GM18870 (cell line): ENCODE measurements around the gene PPM1D.
"Not testable (repeated sequence)": the region's sequence is repeated elsewhere in the genome, so short reads cannot be mapped to it uniquely, and the experiment has no call there.

Experiments used
- ATAC-seq: cut with Tn5 transposase; IDR thresholded peaks from one replicate; pipeline ENCODE4 v1.9.1; 2021; ENCODE audit warnings: moderate library complexity; ENCODE audit not compliant: unreplicated experiment

Gene PPM1D

DNA sequence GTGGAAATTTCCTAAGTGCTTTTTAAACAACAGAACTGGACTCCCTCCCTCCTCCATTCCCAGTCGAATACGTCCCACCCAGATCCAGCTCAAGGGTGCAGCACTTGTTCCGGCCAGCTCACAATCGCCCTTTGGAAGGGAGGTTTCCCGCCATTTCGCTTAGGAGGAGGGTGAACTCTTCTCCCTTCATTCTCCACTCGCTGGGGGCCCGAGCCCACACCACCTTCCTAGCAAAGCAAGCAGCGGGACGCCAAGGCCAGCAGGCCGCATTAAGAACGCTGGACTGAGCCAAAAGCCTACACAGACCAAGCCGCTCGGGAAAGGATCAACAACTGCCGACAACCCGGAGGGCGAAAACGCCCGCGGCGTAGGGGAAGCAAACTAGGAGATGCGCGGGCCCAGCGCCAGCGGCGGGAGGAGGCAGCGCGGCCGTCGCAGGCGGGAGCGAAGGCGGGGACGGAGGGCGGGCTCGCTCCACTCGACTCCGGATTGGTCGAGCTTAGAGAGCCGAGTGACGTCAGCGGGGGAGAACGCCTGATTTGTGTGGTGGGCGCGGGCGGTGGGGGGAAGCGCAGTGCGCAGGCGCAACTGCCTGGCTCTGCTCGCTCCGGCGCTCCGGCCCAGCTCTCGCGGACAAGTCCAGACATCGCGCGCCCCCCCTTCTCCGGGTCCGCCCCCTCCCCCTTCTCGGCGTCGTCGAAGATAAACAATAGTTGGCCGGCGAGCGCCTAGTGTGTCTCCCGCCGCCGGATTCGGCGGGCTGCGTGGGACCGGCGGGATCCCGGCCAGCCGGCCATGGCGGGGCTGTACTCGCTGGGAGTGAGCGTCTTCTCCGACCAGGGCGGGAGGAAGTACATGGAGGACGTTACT lies at the start of gene PPM1D:
PPM1D (plus strand) TSS at position 574 of the 870 bp plus-strand sequence; CDS start at position 796, 222 bp downstream.
- peak; percentile 72 for ATAC-seq

DNA sequence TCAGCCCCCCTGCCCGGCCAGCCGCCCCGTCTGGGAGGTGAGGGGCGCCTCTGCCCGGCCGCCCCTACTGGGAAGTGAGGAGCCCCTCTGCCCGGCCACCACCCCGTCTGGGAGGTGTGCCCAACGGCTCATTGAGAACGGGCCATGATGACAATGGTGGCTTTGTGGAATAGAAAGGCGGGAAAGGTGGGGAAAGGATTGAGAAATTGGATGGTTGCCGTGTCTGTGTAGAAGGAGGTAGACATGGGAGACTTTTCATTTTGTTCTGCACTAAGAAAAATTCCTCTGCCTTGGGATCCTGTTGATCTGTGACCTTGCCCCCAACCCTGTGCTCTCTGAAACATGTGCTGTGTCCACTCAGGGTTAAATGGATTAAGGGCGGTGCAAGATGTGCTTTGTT lies 47.7 kb upstream of the PPM1D start:
- ATAC-seq, result not testable (repeated sequence)

DNA sequence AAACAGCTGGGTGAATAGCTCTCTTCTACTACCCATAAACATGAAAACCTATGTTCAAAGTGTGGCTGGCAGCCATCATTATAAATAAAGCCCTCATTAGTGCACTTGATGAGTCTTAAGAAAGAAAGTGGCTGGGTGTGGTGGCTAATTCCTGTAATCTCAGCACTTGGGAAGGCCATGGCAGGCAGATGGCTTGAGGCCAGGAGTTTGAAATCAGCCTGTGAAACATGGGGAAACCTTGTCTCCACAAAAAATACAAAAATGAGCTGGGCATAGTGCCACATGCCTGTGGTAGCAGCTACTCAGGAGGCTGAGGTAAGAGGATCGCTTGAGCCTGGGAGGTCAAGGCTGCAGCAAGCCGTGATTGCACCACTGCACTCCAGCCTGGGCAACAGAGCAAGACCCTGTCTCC lies 45.6 kb upstream of the PPM1D start:
- ATAC-seq, result no peak

DNA sequence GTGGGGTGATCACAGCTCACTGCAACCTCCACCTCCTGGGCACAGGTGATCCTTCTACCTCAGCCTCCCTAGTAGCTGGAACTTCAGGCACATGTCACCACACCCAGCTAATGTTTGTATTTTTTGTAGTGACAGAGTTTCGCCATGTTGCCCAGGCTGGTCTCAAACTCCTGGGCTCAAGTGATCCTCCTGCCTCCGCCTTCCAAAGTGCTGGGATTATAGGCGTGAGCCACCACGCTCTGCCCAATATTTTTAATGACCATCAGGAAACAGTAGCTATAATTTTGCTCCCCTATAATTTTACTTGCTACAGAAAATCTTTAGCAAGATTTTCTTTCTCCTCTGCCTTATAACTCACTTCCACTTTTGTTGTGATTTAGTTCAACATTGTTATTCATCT lies 44.2 kb upstream of the PPM1D start:
- no peak for ATAC-seq

DNA sequence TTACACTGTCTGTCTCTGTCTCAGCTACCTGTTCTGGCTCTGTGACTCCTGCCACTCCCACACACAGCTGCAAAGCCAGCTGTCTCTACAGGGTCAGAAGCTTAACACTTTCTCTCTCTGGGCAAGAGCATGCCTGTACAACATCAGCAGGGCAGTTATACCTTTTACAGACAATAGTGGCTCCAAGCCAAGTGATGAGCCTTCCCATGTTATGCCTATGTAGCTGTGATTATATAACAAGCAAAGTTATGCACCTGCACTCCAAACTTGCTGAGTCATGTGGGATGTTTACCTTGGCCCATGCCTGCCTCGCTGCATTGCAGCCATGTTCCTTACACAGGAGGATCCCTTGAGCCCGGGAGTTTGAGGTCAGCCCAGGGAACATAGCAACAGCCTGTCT lies 42.2 kb upstream of the PPM1D start:
- ATAC-seq, result no peak

DNA sequence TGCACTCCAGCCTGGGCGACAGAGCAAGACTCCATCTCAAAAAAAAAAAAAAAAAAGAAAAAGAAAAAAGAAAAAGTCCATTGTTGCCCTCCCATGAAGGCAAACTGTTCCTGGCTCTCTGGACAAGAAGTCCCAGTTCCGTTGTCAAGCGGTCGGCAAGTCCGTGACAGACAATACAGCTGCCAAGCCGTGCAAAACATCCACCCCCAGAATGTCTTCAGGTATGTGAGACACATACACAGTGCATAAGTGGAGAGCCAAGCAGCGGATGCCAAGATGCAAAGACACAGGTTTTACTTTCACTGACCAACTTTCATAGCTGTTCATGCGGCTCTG lies 40.4 kb upstream of the PPM1D start:
- no peak for ATAC-seq

DNA sequence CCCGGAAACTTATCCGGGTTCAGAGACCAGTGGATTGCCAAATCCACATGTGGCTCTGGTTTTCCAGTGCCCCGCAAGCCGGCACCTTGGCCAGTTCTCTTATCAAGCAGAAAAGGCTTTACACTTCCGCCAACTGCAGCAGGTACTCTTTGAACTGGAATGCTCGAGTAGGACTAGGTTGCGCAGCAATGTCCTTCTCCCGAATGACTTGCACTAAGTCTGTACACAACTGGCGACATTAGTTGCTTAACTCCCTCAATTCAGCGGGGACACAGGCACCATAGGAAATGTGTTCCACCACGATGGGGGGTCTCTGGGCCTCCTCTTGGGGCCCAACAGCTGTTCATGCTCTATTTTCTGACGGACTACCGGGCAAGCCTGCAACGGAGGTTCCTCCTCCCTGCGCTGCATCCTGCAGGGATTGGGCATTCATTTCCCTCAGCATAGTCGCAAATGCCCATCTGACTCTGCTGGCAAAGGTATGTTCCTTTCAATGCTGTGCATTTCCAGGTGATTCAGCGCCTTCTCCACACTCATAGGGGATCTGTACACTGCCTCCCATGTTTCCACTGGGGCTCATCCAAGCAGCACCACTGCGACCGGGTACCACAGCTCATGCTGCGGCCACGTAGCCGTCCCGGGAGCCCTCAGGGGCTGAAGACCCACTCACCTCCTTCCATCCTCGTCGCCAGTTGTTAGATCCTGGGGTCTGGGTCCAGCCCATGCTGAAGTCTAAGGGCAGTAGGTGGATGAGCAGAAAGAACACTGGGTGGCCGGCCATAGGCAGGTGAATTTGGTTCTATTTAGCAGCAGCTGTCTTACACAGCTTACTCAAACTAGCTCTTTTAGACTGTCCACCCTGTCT lies 39.8 kb upstream of the PPM1D start:
- ATAC-seq, result no peak

DNA sequence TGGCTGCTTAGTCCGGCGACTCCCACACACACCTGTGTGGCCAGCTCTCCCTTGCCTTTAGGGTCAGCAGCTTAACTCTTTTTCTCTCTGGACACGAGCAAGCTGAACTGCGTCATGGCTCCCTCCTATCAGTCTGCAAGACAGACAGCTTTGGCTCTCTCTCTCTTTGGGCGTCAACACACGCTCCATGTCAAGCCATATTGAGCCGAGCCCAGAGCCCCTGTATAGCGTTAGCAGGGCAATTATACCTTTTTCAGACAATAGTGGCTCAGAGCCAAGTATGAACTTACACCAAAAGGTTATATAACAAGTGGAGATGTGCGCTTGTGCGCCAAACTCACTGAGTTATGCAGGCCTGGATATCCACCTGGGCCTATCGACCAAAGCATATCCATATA lies 39.1 kb upstream of the PPM1D start:
- no peak for ATAC-seq

DNA sequence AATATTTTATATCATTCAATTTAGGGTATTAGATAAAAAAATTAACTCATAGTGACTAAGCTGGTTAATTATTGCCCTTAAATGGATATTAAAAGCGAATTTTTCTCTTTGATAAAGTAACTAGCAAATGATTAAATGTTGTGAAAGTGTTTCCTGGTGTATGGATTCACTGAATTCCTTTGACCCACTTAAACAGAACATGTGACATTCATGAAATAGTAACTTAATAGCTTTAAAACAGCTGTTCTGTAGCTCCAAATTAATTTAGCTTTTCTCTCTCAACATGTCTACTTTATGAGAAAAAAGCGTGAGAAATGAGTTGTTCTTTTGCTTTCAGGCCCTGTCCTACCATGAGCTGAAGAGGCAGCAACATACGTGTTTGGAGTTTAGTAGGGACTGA lies 37.6 kb upstream of the PPM1D start:
- no peak for ATAC-seq

DNA sequence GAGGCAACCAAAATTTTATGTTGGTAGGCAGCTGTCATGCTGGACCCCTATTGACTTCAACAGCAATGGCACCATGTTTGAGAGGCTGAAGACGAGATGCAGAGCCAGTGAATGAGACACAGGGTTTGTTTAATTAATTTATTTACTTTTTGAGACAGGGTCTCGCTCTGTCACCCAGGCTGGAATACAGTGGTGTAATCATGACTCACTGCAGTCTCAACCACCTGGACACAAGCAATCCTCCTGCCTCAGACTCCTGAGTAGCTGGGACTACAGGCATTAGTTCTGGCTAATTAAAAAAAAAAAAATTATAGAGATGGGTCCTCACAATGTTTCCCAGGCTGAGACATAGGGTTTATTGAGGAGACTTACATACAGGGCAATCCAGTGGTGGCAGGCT lies 36.2 kb upstream of the PPM1D start:
- ATAC-seq, result no peak

DNA sequence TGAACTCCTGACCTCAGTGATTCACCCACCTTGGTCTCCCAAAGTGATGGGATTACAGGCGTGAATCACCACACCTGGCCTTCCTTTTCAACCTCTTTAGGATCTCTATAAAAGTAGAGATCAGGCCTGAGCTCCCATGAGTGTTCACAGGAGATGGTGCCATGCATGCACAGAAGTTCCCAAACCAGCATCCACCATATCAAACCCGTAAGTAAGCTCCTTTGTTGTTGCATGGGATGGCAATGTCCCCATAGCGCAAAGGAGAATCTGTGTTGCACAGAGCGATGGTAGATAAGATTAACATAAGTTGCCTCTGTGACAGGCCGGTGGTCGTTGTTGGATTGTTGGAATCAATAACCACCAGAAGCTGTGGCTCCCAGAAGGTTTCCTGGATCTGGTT lies 34.8 kb upstream of the PPM1D start:
- ATAC-seq, result no peak

DNA sequence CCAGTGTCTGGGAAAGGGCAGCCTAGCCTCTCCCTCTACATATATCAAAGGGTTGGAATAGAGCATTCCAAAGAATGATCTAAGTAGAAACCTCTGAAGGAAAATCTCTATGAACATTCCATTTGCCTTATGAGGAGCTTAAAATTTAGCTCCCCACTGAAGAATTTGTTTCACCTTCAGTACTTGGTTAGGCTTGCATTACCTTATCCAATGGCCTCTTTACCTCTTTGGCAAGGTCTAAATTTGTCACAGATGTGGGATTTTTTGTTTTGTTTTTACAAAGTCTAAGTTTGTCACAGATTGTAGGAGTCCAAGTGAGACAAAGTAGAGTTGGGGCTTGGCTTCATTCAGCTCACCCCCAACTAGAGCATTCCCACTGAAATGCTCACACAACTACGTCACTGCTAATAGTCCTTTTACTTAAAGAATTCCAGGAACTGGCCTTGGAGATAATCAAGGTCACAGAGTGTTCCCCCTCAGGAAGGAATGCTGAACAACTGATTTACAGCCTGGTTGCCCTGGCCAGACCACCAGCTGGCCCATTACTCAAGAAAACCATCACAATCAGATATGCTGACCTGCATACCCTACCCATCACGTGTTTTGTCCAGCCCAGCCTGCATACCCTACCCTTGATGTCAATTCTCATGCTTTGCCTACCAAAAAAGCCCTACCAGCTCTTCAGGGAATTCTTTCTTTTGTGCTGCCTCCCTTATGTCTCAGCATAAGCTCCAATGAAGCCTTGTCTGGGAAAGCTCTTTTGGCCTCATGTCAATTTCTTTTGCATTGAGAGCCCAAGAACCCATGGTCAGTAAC lies 26.5 kb upstream of the PPM1D start:
- no peak for ATAC-seq

DNA sequence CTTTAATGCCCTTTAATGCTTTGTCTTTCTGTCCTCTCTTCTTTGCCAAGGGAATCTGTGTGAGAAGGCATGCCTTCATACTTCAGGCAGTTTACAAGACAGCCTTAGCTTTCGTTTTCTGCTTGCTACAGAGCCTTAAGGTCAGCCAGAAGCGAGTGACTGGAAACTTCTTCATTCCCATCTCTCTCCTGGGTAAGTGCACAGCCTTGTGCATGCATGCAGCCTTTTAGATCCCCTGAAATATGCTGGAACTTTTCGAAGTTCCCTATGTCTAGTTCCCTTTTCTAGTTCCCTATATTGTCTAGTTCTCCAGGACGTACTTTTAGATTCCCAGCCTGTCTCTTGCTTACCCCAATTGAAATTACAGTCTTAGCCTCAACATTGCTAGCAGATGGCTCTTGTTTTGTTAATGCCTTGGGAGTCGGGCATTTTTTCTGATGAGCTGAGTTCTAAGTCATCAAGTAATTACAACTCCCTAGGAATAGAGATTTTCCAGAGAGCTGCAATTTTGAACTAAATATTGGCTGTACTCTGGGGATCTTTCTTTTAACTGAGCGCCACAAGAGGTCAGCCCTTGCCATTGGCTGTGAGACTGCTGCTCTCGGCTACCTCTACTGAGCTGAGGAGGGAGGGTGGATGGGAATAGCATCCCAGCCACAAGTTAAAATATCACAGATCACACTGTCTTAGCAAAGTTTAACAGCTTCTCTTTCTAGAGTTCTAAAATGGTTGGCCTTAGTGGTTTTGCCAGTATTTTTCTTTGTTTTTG lies 22.7 kb upstream of the PPM1D start:
- ATAC-seq, result no peak

DNA sequence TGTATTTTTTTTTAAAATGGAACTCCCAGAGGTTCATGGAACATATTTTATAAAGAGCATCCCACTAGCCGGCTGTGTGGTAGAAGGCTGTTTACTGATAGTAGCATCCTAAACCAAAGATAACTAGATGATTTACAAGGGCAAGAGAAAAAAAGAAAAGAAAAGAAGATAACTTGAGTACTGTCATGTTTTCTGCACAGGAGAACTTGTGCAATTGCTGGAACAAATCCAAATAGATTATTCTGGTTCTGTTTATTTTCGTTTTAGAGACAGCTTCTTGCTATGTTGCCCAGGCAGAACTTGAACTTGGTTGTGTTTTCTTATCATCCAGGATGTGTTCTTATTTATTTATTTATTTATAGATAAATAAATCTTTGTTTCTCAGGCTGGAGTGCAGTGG lies 20.9 kb upstream of the PPM1D start:
- ATAC-seq, result no peak

DNA sequence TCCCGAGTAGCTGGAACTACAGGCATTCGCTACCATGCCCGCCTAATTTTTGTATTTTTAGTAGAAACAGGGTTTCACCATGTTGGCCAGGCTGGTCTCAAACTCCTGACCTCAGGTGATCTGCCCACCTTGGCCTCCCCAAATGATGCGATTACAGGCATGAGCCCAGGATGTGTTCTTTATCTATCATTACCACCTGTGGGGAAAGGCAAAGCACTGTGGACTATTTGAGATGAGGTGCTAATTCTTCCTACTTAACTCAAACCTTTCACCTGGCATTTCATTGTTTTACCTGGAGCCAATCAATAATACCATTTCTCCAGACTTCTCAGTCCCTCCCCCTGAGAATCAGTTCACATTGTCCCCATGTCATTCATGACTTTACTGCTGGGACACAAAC lies 20.4 kb upstream of the PPM1D start:
- ATAC-seq, result no peak

DNA sequence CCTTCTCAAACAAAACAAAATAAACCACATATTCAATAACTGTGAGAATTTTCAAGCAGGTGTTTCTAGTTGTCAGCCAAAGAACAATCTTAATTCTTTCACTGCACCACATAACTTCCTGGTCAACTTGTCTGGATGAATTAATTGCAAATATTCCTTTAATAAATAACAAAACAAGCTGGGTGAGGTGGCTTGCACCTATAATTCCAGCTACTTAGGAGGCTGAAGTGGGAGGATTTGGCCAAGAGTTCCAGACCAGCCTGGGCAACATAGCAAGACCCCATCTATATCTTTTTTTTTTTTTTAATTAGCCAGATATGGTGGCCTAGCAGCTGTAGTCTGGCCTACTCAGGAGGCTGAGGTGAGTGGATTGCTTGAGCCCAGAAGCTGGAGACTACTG lies 17.0 kb upstream of the PPM1D start:
- ATAC-seq, result no peak

DNA sequence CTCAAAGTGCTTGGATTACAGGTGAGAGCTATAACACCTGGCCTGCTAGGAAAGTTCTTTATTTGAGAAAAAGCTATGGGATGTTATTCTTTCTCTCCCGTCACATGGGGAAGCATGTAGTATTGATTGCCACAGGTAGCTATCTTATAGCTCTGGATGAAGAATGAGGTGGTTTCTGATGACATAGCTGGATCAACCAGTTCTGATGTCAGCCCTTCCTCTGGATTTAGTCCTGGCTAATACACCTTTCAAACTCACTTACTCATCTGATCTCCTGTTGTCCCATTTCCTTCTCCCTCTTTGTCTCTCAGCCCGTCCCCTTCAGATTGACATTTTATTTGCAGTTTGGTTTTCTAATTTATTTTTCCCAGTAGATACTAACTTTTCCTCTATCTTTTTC lies 14.1 kb upstream of the PPM1D start:
- no peak for ATAC-seq

DNA sequence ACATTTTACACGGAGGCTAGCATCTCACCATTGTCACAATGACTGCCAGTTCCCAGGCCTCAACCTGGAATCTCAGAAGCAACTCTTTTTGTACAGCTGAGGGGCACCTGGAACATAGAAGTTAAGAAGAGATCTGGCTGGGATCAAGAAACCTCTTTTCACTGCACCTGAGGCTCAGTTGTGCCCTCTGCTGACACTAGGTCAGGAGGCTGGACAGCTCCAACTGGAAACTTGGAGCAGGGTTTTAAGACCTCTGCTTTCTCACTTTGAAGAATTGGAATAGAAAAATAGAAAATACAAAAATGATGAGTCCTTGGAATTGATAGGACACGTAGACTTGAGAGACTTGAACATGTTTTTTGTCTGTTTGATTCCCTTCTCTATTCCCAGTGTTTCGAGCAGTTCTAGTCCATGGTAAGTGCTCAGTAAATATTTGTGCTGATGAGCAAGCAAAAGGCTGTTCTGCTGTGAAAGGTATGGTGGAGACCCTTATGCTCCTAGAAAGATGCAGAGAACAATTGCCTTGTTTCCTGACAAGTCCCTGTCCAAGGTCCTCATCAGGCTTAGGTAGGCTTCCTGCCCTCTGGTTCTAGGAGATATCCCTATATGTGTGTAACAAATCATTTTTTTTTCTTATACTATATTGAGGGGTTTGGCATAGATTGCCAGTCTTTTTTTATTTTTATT lies 13.6 kb upstream of the PPM1D start:
- no peak for ATAC-seq

DNA sequence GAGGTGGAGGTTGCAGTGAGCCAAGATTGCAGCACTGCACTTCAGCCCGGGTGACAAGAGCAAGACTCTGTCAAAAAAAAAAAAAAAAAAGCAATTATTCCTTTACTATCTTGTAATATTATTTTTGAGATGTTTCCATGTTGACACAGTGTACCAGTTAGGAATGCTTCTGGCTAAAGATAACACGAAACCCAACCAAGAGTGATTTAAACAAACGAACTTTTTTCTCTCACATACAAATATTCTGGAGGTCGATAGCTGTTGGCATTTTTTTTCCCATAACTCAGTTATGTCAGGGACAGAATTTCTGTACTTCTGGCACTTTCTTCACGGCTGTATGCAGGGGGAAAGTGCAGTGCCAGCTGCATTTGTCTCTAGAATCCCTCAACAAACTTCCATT lies 9.9 kb upstream of the PPM1D start:
- no peak for ATAC-seq

DNA sequence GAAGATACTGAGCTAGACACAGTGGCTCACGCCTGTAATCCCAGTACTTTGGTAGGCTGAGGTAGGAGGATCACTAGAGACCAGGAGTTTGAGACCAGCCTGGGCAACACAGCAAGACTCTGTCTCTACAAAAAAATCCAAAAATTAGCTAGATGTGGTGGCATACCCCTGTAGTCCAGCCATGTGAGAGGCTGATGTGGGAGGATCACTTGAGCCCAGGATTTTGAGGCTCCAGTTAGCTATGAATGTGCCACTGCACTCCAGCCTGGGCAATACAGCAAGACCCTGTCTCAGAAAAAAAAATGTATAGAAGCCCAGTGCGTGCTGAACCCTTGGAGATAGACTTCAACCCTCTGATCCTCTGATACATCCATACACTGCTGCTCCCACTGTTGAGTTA lies 7.2 kb upstream of the PPM1D start:
- ATAC-seq, result no peak
